ENCODE measurements around the gene ENPP1.

Gene ENPP1

DNA sequence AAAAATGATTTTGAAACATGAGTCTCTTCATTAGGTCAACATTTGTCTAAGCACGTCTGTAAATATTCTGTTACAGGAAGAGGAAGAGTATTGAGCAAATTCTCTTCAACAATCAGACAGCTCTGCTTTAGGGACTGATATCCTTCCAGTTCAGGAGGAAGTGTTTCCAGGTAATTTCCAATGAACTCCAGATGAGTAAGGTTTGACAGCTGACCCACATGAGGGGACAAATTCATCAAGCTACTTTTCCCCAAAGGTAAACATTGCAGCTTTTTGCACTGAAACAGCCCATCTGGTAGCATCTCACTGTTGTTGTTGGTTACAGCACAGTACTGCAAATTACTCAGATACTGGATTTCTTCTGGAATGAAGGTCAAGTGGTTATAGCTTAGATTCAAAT, 18.1 kb downstream of the ENPP1 start:
- ChIA-PET POLR2A (no interaction called here), CTCF (interaction anchor here (0.6 to 1.1 kb wide), 3 partner anchors 11 to 131 kb away, joined by 3 to 4 read pairs (median 3); no protein-coding TSS in a partner anchor)
- DNase-seq (ENCODE audit: low read depth, low spot score): no peak
- H3K4me3 ChIP-seq (ENCODE audit: low read depth, low read length): no peak overlapping the region
- TF ChIP-seq, protein P1, sequence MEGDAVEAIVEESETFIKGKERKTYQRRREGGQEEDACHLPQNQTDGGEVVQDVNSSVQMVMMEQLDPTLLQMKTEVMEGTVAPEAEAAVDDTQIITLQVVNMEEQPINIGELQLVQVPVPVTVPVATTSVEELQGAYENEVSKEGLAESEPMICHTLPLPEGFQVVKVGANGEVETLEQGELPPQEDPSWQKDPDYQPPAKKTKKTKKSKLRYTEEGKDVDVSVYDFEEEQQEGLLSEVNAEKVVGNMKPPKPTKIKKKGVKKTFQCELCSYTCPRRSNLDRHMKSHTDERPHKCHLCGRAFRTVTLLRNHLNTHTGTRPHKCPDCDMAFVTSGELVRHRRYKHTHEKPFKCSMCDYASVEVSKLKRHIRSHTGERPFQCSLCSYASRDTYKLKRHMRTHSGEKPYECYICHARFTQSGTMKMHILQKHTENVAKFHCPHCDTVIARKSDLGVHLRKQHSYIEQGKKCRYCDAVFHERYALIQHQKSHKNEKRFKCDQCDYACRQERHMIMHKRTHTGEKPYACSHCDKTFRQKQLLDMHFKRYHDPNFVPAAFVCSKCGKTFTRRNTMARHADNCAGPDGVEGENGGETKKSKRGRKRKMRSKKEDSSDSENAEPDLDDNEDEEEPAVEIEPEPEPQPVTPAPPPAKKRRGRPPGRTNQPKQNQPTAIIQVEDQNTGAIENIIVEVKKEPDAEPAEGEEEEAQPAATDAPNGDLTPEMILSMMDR (IDR thresholded peaks at IDR 0.05; ENCODE audit: insufficient read depth, low read length, missing control alignments): no peak

DNA sequence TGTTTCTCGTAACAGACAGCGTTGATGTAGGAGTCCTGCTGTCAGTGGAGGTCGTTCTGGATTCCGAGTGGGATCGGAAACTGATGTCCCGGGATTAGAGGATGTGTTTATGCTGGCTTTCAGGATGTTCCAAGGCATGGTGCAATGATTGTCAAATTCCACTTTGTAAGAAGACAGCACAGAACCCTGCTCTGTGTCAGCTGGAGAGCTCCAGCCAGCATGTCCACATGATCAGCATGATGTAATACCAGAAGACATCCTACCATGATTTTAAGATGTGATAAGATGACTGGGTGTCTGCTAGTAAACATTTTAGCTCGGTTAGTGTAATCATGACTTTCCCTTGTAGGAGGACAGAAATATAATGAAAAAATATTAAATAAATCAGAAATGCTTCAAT, 20.3 kb downstream of the ENPP1 start:
- TF ChIP-seq, protein P1 (IDR thresholded peaks at IDR 0.05; ENCODE audit: insufficient read depth, low read length, missing control alignments): no peak
- no peak overlapping the region for H3K4me3 ChIP-seq (ENCODE audit: low read depth, low read length)
- ChIA-PET CTCF (no interaction called here), POLR2A (no interaction called here)
- no peak for DNase-seq (ENCODE audit: low read depth, low spot score)

DNA sequence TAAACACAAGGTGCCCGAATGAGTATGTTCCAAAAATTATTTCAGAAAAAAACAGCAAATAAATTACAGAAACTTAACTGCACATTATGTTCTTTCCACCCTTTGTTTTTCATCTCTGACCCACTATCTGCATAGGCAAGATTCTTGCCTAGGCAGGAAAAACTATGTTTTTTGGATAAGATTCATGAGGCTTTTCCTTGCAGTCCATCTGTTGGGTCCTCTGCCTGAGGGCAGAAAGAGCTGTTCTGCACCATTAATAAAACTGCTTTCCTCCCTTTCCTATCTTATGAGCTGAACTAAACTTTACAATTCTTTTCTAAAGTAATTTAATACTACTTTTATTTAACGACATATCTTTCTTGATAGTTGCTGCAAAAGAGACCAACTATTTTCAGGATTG, 21.1 kb downstream of the ENPP1 start:
- DNase-seq (ENCODE audit: low read depth, low spot score): no peak
- H3K4me3 ChIP-seq (ENCODE audit: low read depth, low read length): no peak overlapping the region
- POLR2A ChIA-PET: no interaction called here
- TF ChIP-seq, protein P1 (IDR thresholded peaks at IDR 0.05; ENCODE audit: insufficient read depth, low read length, missing control alignments): no peak
- CTCF ChIA-PET: interaction anchor here (0.9 to 1.5 kb wide), 3 partner anchors 86 to 451 kb away, joined by 3 to 5 read pairs (median 5); no protein-coding TSS in a partner anchor

DNA sequence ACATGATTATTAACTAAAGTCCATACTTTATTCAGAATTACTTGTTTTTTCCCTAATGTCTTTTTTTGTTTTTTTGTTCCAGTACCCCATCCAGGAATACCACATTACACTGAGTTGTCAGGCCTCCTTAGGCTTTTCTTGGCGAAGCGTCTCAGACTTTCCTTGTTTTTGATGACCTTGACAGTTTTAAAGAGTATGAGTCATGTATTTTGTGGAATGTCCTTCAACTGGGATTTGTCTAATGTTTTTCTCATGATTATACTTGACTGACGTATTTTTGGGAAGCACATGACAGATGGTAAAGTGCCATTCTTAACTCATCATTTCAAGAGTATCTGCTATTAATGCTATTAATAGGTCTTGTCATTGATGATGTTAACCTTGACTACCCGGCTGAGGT, 23.6 kb downstream of the ENPP1 start:
- POLR2A ChIA-PET: no interaction called here
- no peak overlapping the region for H3K4me3 ChIP-seq (ENCODE audit: low read depth, low read length)
- TF ChIP-seq, protein P1 (IDR thresholded peaks at IDR 0.05; ENCODE audit: insufficient read depth, low read length, missing control alignments): no peak
- no peak for DNase-seq (ENCODE audit: low read depth, low spot score)
- CTCF ChIA-PET: interaction anchor here (1.0 to 1.1 kb wide), 2 partner anchors 79 to 448 kb away, joined by 3 to 4 read pairs; no protein-coding TSS in a partner anchor

DNA sequence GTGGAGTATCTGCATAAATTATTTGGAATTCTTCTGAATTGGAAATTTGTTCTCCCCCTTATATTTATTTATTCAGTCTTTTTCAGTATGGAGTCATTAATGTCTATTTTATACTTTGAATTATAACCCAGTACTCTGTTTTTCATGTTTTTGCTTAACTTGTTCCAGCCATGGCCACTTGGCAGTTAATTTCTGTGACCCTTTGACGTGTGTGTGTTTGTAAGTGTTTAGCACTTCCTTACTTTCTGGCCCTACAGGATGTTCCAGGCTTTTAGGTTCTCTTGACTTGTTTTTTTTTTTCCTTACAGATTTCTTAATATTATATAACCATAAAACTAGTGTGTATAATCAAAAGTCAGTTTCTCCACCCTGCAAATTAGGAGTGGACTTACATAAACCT, 24.1 kb downstream of the ENPP1 start:
- TF ChIP-seq, protein P1 (IDR thresholded peaks at IDR 0.05; ENCODE audit: insufficient read depth, low read length, missing control alignments): no peak
- H3K4me3 ChIP-seq (ENCODE audit: low read depth, low read length): no peak overlapping the region
- POLR2A ChIA-PET: no interaction called here
- no peak for DNase-seq (ENCODE audit: low read depth, low spot score)
- CTCF ChIA-PET: no interaction called here

DNA sequence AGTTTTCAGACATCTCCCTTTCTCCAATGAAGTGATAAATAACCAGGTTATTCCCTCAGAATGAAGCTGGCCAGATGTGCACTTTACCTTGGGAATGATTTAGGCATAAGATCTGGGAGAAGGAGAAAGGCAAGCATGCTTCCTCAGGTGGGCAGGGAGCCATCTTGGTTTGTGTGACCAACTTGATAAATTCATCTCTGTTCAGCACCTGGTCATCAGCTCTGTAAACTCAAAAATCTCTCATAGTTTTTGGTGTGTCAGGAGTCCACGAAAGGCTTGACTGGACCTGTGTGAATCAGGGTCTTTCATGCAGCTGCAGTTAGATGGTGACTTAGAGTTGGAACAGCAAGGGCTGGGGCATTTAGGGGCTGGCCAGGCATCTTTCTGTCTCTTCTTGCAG, 24.5 kb downstream of the ENPP1 start:
- DNase-seq (ENCODE audit: low read depth, low spot score): no peak
- TF ChIP-seq, protein P1 (IDR thresholded peaks at IDR 0.05; ENCODE audit: insufficient read depth, low read length, missing control alignments): no peak
- no peak overlapping the region for H3K4me3 ChIP-seq (ENCODE audit: low read depth, low read length)
- ChIA-PET POLR2A (no interaction called here), CTCF (interaction anchor here (1.3 kb wide), 1 partner anchor 36 kb away, joined by 3 read pairs; no protein-coding TSS in a partner anchor)
